ENCODE results near the gene C20orf204. TPM values are rescaled to one million over a fixed set of nuclear protein-coding genes. Genes with fewer than 3 reads are reported as not detected.

C20orf204 gene
- total RNA-seq, 4 donors from 2014 or later, result 0.26 to 0.57 (median 0.57) TPM; not detected in 1

DNA sequence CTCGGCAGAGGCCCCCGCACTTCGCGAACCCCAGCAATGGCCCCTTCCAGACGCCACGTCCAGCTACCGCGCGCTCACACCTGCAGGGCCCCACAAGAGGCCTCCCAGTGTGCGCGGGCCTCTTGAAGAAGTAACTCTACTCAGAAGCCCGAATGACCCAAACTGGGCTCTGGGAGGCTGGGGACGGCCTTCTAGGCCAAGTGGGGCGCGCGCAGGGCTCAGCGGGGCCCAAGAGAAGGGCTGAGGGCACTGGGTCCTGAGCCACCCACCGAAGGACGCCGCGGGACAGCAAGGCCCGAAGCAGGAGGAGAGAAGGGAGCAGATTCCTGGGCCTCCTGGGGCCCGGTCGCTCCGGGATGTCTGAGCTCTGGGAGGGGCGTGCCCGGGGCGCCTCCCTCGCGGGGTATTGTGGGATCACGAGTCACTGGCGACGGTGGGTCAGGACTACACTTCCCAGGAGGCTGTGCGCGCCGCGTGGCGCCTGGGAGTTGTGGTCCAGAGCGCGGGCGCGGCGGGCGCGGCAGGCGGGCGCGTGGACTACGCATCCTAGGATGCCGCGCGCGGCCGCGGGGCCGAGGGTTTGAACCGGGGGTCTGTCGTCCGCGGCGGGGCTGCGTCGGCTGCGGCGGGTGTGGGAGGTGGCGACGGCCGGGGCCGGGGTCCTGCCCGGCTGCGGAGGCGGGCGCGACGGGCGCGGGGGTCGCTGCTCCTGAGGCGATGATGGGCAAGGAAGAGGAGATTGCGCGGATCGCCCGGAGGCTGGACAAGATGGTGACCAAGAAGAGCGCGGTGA lies 26.8 kb downstream of the C20orf204 start, which contains the start of gene TCEA2:
TSS of gene TCEA2 (plus strand) at position 603 of the 793 bp plus-strand sequence. CDS start at position 718, 115 bp downstream.
- WGBS, 2 donors, result 1% methylated on average over 16 of the region's 85 CpGs; no CpG with 5 or more reads in 1 of the 2 donors
- H3K27me3 ChIP-seq, result no peaks in the 10 kb centered on the region
- DNase-seq, result peak; percentile 70
- H3K27ac ChIP-seq, result peak within 1 kb of the TSS; percentile 80 to 92 (median 86)
- H3K4me3 ChIP-seq, result peak within 1 kb of the TSS; percentile 68 to 93 (median 82)
- intact Hi-C loops (cut with DNase I), result no loop called here
- TF ChIP-seq, protein P1, sequence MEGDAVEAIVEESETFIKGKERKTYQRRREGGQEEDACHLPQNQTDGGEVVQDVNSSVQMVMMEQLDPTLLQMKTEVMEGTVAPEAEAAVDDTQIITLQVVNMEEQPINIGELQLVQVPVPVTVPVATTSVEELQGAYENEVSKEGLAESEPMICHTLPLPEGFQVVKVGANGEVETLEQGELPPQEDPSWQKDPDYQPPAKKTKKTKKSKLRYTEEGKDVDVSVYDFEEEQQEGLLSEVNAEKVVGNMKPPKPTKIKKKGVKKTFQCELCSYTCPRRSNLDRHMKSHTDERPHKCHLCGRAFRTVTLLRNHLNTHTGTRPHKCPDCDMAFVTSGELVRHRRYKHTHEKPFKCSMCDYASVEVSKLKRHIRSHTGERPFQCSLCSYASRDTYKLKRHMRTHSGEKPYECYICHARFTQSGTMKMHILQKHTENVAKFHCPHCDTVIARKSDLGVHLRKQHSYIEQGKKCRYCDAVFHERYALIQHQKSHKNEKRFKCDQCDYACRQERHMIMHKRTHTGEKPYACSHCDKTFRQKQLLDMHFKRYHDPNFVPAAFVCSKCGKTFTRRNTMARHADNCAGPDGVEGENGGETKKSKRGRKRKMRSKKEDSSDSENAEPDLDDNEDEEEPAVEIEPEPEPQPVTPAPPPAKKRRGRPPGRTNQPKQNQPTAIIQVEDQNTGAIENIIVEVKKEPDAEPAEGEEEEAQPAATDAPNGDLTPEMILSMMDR (IDR thresholded peaks at IDR 0.05), result peak in 1 of 6 experiments; percentile 30
- TF ChIP-seq POLR2A (IDR thresholded peaks at IDR 0.05), result peak in 3 of 4 donors; percentile 5 to 85 (median 79)
- no peaks in the 10 kb centered on the region for H3K36me3 ChIP-seq
- no peaks in the 10 kb centered on the region for H3K9me3 ChIP-seq
- peaks cover 26 to 55% (median 31%) of the 10 kb centered on the region in 3 donors for H3K4me1 ChIP-seq

DNA sequence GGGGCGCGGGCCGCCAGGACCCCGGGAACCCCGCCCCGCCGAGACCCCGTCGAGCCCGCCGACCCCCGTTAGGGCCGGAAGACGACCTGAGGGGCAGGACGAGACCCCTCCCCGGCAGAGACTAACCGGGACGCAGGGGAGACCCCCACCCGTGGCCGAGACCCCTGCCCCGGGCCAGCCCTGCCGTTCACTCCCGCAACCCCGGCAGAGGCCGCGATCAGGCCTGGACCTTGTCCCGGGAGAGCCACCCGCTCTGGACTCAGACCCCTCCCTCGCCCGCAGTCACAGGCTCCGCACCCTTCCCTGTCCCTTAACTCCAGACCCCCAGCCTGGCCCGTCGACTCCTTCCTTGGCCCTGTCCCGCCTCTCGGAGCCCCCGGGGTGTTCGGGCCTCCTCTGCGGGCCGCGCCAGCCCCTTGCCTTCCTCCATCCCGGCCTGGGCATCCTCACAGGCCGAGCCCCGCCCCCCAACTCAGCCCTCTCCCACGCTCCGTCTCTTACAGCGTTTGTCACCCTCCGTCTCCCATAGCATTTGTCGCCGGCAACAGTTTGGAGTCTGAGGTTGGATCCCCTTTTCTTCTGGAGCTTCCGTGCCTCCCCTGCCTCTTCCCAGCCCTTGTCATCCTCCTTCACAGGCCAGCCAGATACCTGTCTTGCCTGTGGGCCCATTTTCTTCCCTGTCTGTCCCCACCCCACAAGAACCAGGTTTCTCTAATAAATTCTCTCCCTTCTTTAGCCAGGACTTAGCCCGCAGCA lies 27.6 kb downstream of the C20orf204 start:
- 3% methylated on average over 24 to 29 of the region's 51 CpGs for WGBS, 2 donors
- H3K9me3 ChIP-seq, result no peaks in the 10 kb centered on the region
- peak overlapping the region; percentile 68 to 93 (median 82) for H3K4me3 ChIP-seq
- TF ChIP-seq POLR2A (IDR thresholded peaks at IDR 0.05), result no peak
- TF ChIP-seq, protein P1 (IDR thresholded peaks at IDR 0.05), result no peak
- no peaks in the 10 kb centered on the region for H3K36me3 ChIP-seq
- DNase-seq, result no peak
- peaks cover 26 to 50% (median 31%) of the 10 kb centered on the region in 3 donors for H3K4me1 ChIP-seq
- H3K27me3 ChIP-seq, result no peaks in the 10 kb centered on the region
- H3K27ac ChIP-seq, result peak overlapping the region; percentile 80 to 92 (median 86)
- intact Hi-C loops (cut with DNase I), result no loop called here

DNA sequence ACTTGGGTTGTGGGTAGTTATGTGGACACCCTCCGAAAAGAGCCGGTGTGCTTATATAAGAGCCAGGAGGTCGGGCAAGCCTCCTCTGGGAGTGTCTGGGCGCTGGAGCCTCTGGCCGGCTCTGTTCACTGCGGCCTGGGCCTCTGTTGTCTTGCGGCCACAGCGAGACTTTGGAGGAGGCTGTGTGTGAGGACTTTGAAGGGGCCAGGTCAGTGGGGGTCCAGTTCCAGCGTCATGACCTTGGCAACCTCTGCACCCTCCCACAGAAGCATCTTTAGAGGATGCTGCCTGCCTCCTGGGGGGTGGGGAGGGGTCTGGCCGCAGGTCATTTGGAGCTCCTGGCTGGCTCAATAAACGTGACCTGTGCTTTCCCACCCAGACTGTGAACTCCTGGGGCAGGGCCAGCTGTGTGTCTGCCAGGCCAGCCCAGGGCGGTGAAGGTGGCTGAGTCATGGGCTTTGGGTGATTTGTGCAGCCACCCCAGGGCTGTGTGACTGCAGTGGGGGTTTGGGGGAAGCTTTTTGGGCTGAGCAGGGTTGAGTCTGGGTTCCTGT lies 28.2 kb downstream of the C20orf204 start:
- no peaks in the 10 kb centered on the region for H3K36me3 ChIP-seq
- H3K9me3 ChIP-seq, result no peaks in the 10 kb centered on the region
- WGBS, 2 donors, result 11 to 35% methylated on average over 7 to 8 of the region's 12 CpGs
- H3K4me1 ChIP-seq, result peaks cover 26 to 50% (median 31%) of the 10 kb centered on the region in 3 donors
- H3K27ac ChIP-seq, result peak overlapping the region in 1 of 4 donors; percentile 89
- H3K27me3 ChIP-seq, result no peaks in the 10 kb centered on the region
- no peak for DNase-seq
- H3K4me3 ChIP-seq, result peak overlapping the region; percentile 68 to 93 (median 82)
- TF ChIP-seq, protein P1 (IDR thresholded peaks at IDR 0.05), result no peak
- TF ChIP-seq POLR2A (IDR thresholded peaks at IDR 0.05), result no peak
- intact Hi-C loops (cut with DNase I), result no loop called here

DNA sequence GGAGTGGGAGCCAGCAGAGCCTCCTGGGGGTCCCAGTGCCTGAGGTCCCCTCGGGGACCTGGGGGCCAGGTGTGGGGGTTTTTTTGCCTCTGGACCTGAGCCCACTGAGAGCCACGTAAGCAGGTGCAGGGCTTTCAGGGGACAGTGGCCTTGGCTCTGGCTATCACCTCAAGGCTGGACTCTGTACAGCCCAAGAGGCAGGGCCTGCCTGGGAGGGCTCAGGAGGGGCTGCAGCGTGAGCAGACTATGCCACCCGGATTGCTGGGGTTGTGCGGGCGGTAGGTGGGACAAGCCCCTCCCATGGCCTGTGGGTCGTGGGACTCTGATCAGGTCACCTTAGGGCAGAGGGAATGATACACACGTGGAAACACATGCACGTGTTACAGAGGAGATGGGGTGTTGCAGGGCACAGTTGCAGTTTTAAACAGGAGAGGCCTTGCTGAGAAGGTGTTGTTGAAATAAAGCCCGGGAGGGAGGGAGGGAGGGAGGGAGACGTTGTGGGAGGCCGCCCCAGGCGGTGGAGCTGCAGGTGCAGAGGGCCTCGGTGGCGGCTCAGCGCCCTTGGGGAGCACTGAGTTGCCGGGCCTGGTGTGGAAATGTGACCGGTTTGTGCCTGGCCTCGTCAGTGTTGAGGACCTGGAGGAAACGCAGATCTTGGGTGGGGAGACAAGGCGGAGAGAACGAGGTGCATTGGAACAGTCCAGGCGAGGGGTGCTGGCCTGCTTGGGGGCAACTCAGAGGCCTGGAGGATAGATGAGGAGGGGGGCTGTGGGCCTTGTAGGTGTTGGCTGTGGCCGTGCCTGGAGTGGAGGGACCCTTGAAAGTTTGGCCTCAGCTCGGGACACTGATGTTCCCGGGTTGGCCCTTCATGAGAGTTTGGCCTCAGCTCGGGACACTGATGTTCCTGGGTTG lies 29.3 kb downstream of the C20orf204 start:
- H3K36me3 ChIP-seq, result peaks cover 0 to 1% (median 0%) of the 10 kb centered on the region in 3 donors
- no peak overlapping the region for H3K27ac ChIP-seq
- DNase-seq, result no peak
- intact Hi-C loops (cut with DNase I), result no loop called here
- peaks cover 26 to 50% (median 31%) of the 10 kb centered on the region in 3 donors for H3K4me1 ChIP-seq
- no peaks in the 10 kb centered on the region for H3K9me3 ChIP-seq
- WGBS, 2 donors, result 40 to 45% methylated on average over 16 to 21 of the region's 27 CpGs
- no peak for TF ChIP-seq POLR2A (IDR thresholded peaks at IDR 0.05)
- TF ChIP-seq, protein P1 (IDR thresholded peaks at IDR 0.05), result no peak
- H3K27me3 ChIP-seq, result no peaks in the 10 kb centered on the region
- H3K4me3 ChIP-seq, result no peak overlapping the region

Data from esophagus squamous epithelium (tissue), 5 donors.